Esophagus squamous epithelium (tissue), 5 donors: Measurements from ENCODE around the gene NUDT1. TPM values are rescaled to one million over a fixed set of nuclear protein-coding genes. Genes with fewer than 3 reads are reported as not detected.

Experiments used
- DNase-seq: peaks from one replicate; lab custom pipeline; 2025; lab: John Stamatoyannopoulos, UW
- H3K27ac ChIP-seq, 4 donors: fragments of 200-600 bp; sonication (generic); one replicate each; pipeline ENCODE4 v1.5.1; 2016 to 2019; ENCODE audit warnings: mild to moderate bottlenecking in 1 of 4
- H3K27me3 ChIP-seq, 4 donors: fragments of 200-600 bp; sonication (generic); 1 replicate in 3 of 4; 2 replicates in 1 of 4; pipeline versions ENCODE4 v1.5.1 to v1.6.0; 2017 to 2021; ENCODE audit warnings: antibody characterized with exemption in 1 of 4
- H3K36me3 ChIP-seq, 3 donors: fragments of 200-600 bp; sonication (generic); one replicate each; pipeline ENCODE4 v1.5.1; 2016 to 2019
- H3K4me1 ChIP-seq, 3 donors: fragments of 200-600 bp; sonication (generic); one replicate each; pipeline ENCODE4 v1.5.1; 2017 to 2019
- H3K4me3 ChIP-seq, 4 donors: fragments of 200-600 bp; sonication (generic); 1 replicate in 3 of 4; 2 replicates in 1 of 4; pipeline ENCODE4 v1.5.1; 2016 to 2019; ENCODE audit warnings: mild to moderate bottlenecking in 2 of 4, moderate library complexity in 1 of 4
- H3K9me3 ChIP-seq, 3 donors: fragments of 200-600 bp; sonication (generic); one replicate each; pipeline ENCODE4 v1.5.1; 2016 to 2019
- POLR2A ChIP-seq, 4 donors: fragments of 450-650 bp; IDR thresholded peaks; one replicate each; pipeline ENCODE4 v1.6.1; 2017; ENCODE audit warnings: antibody characterized with exemption in 4 of 4, mild to moderate bottlenecking in 4 of 4, moderate library complexity in 3 of 4
- WGBS, 2 donors: methylation state at CpG; one replicate each; pipeline ENCODE4 v1.1.5; 2018; 5-methylcytosine and 5-hydroxymethylcytosine counted together
- intact Hi-C: fragments of 100-400 bp; cut with DNase I; formaldehyde crosslinking; loops from one replicate; pipeline ENCODE4 v1.15.0; 2022
- total RNA-seq, 4 donors: library from RNA; depleted of rRNA; stranded (reverse); fragments of >200 nt; gene quantifications; one replicate each; pipeline ENCODE4 v1.1.0, GENCODE V29; 2016
- TF ChIP-seq, protein P1 (sequence below), 6 experiments: fragments of 450-650 bp in 4 of 6; fragments of 200-600 bp in 2 of 6; sonication (generic) in 2 of 6; IDR thresholded peaks; one replicate each; pipeline ENCODE4 v1.5.1; 2016 to 2019; ENCODE audit warnings: antibody characterized with exemption in 6 of 6, mild to moderate bottlenecking in 4 of 6, moderate library complexity in 4 of 6
- donor health status: DM: yes; HTN: yes; CAD: no.

Gene NUDT1
- total RNA-seq, 4 donors from 2014 or later: 16.3 to 51.7 (median 28.2) TPM

DNA sequence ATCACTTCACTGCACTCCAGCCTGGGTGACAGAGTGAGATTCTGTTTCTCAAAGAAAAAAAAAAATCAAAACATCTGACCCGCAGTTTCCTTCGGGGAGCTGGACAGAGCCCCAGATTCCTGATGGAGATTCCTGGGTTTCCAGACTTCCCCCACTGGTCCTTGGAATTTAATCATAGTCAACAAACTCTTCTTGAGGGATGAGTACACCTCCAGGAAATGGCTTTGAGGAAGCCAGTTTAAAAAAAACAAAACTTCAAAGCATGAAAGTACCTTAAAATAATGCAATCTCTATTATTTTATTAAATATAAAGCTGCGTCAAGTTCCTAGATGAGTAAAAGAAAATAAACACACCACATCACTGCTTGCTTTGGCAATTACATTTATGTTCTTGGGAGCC lies 8.1 kb upstream of the NUDT1 start:
- 71 to 77% methylated on average over 3 of the region's 3 CpGs for WGBS, 2 donors
- Histone ChIP-seq H3K4me1 (peaks cover 7 to 55% (median 23%) of the 10 kb centered on the region in 3 donors), H3K27ac (no peak overlapping the region), H3K9me3 (no peaks in the 10 kb centered on the region), H3K27me3 (no peaks in the 10 kb centered on the region), H3K36me3 (peaks cover under 1 to 61% (median 9%) of the 10 kb centered on the region in 3 donors), H3K4me3 (no peak overlapping the region)
- TF ChIP-seq, protein P1, sequence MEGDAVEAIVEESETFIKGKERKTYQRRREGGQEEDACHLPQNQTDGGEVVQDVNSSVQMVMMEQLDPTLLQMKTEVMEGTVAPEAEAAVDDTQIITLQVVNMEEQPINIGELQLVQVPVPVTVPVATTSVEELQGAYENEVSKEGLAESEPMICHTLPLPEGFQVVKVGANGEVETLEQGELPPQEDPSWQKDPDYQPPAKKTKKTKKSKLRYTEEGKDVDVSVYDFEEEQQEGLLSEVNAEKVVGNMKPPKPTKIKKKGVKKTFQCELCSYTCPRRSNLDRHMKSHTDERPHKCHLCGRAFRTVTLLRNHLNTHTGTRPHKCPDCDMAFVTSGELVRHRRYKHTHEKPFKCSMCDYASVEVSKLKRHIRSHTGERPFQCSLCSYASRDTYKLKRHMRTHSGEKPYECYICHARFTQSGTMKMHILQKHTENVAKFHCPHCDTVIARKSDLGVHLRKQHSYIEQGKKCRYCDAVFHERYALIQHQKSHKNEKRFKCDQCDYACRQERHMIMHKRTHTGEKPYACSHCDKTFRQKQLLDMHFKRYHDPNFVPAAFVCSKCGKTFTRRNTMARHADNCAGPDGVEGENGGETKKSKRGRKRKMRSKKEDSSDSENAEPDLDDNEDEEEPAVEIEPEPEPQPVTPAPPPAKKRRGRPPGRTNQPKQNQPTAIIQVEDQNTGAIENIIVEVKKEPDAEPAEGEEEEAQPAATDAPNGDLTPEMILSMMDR (IDR thresholded peaks at IDR 0.05): no peak
- no peak for TF ChIP-seq POLR2A (IDR thresholded peaks at IDR 0.05)
- intact Hi-C loops: no loop called here
- DNase-seq: no peak

DNA sequence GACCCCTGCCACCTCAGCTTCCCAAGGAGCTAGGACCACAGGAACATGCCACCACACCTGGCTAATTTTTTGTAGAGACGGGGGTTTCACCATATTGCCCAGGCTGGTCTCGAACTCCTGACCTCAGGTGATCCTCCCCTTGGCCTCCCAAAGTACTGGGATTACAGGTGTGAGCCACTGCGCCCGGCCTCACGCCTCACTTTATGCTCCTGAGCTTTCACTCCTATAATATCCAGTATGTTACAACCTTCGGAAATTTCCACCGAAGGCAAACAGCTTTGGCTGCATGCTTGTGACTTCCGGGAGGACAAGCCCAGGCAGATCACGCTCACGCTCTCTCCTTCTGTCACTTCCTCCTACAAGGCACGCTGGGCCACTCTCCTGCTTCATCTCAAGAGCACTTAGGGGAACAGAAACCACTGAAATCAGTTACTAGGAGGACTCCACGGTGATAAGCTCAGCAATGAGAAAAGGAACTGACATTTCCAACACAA lies 4.9 kb upstream of the NUDT1 start:
- H3K4me1 ChIP-seq: peaks cover 11 to 48% (median 16%) of the 10 kb centered on the region in 3 donors
- H3K9me3 ChIP-seq: no peaks in the 10 kb centered on the region
- peaks cover 6 to 59% (median 12%) of the 10 kb centered on the region in 3 donors for H3K36me3 ChIP-seq
- peak in 1 of 4 donors; percentile 44 for TF ChIP-seq POLR2A (IDR thresholded peaks at IDR 0.05)
- TF ChIP-seq, protein P1 (IDR thresholded peaks at IDR 0.05): no peak
- no peaks in the 10 kb centered on the region for H3K27me3 ChIP-seq
- H3K27ac ChIP-seq: peak overlapping the region; percentile 76 to 82 (median 82)
- 45 to 46% methylated on average over 12 of the region's 12 CpGs for WGBS, 2 donors
- no peak overlapping the region for H3K4me3 ChIP-seq
- peak; percentile 31 for DNase-seq
- intact Hi-C loops: no loop called here

DNA sequence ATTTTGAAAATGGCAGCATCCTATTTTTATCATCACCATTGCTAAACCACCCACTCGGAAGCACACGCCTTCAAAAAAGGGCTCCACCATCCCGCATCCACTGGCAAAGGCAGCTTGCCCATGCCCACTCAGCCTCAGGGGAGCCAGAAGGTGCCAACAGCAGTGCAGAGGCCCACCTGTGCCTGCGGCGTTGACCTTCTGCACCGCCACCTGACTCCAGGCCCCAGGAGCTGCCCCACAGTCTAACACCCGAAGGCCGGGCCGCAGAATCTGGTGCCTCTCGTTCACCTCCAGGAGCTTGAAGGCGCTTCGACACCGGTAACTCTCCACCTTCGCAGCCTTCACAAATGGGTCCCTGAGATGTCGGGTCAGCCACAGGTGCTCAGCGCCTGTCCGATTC lies 2.8 kb upstream of the NUDT1 start:
- WGBS, 2 donors: 93 to 100% methylated on average over 7 to 9 of the region's 17 CpGs
- peaks cover 6 to 54% (median 12%) of the 10 kb centered on the region in 3 donors for H3K36me3 ChIP-seq

DNA sequence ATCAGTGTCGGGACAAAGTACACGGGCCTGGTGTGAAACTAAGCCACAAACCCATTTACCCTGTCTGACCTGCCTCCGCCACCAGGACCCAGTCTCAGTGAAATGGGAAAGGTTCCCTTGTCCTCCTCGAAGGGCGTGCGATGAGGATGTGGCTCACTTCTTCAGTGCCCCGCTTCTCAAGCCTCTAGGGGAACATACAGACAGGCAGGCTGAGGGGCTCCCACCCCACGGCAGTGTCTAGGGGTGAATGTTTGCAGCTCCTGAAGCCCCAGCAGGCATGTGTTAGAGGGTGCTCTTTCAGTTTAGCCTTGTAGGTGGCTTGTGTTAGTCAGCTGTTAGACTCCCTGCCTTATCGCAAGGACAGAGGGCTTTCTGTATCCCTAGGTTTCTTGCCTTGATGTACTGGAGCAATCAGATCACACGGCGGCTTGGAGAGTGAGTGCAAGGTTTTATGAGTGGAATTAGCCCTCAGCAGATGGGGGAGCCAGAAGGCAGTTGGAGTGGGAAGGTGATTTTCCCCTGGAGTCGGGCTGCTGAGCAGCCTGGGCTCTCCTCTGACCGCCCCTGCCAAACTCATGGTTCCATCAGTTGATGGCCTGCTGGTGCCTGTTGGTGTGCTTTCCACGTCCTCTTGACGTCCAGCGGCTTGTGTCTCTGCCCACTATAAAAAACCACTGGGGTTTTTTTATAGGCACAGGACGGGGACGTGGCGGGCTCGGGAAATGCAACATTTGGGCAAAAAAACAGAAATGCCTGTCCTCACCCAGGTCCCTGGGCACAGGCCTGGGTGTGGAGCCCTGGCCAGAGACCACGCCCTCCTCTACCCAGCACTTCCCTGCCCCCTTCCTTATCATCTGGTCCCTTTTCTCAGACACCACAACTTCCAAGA lies 759 bp downstream of the NUDT1 start:
- TF ChIP-seq, protein P1 (IDR thresholded peaks at IDR 0.05): peak in 2 of 6 experiments; percentile 27 to 32
- no peak for TF ChIP-seq POLR2A (IDR thresholded peaks at IDR 0.05)
- DNase-seq: no peak
- peak overlapping the region; percentile 60 to 100 (median 96) for H3K4me3 ChIP-seq
- peak overlapping the region; percentile 63 to 91 (median 83) for H3K27ac ChIP-seq
- intact Hi-C loops: loop anchor here (10.0 kb wide), 1 partner anchor 112 kb away; the partner anchor contains the start of gene EIF3B
- H3K4me1 ChIP-seq: peaks cover 7 to 35% (median 17%) of the 10 kb centered on the region in 3 donors
- peaks cover 6 to 21% (median 7%) of the 10 kb centered on the region in 3 donors for H3K36me3 ChIP-seq
- no peaks in the 10 kb centered on the region for H3K27me3 ChIP-seq
- no peaks in the 10 kb centered on the region for H3K9me3 ChIP-seq
- WGBS, 2 donors: 20 to 26% methylated on average over 19 of the region's 21 CpGs

More for the DNA sequence above, 2.8 kb upstream of the NUDT1 start:
- no peak overlapping the region for H3K4me3 ChIP-seq
- intact Hi-C loops: no loop called here
- TF ChIP-seq POLR2A (IDR thresholded peaks at IDR 0.05): no peak
- TF ChIP-seq, protein P1 (IDR thresholded peaks at IDR 0.05): no peak
- no peak overlapping the region for H3K27ac ChIP-seq
- no peaks in the 10 kb centered on the region for H3K9me3 ChIP-seq
- DNase-seq: no peak
- H3K4me1 ChIP-seq: peaks cover 7 to 47% (median 19%) of the 10 kb centered on the region in 3 donors
- H3K27me3 ChIP-seq: no peaks in the 10 kb centered on the region

DNA sequence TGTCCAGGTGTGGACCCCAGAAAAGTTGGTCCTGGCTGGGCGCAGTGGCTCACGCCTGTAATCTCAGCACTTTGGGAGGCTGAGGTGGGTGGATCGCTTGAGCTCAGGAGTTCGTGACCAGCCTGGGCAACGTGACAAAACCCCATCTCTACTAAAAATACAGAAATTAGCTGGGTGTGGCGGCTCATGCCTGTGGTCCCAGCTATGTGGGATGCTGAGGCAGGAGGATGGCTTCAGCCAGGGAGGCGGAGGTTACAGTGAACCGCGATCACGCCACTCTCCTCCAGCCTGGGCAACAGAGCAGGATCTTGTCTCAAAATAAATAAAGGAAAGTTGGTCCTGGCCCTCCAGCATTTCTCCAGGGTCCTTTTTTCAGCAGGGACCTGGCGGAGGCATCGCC lies 1.4 kb downstream of the NUDT1 start:
- Histone ChIP-seq H3K27me3 (no peaks in the 10 kb centered on the region), H3K4me3 (no peak overlapping the region), H3K9me3 (no peaks in the 10 kb centered on the region), H3K4me1 (peaks cover 7 to 34% (median 17%) of the 10 kb centered on the region in 3 donors), H3K36me3 (peaks cover 5 to 14% (median 6%) of the 10 kb centered on the region in 3 donors), H3K27ac (no peak overlapping the region)
- intact Hi-C loops: loop anchor here (10.0 kb wide), 1 partner anchor 111 kb away; the partner anchor contains the start of gene EIF3B
- DNase-seq: no peak
- 57 to 76% methylated on average over 4 to 6 of the region's 12 CpGs for WGBS, 2 donors
- no peak for TF ChIP-seq POLR2A (IDR thresholded peaks at IDR 0.05)
- TF ChIP-seq, protein P1 (IDR thresholded peaks at IDR 0.05): no peak
